GM23248 (cell line): ENCODE results near the gene AKR1C1.
"Not testable (repeated sequence)": the region's sequence is repeated elsewhere in the genome, so short reads cannot be mapped to it uniquely, and the experiment has no call there.

ENCODE experiments used
- EZH2 ChIP-seq: fragments of 200-600 bp; sonication (generic); IDR thresholded peaks from 2 replicates; pipeline ENCODE4 v1.6.1; 2018; ENCODE audit warnings: antibody characterized with exemption, mild to moderate bottlenecking; ENCODE audit not compliant: insufficient read depth, poor library complexity, severe bottlenecking
- EZH2phosphoT487 ChIP-seq: fragments of 200-600 bp; sonication (generic); IDR thresholded peaks from 2 replicates; pipeline ENCODE4 v1.6.1; 2018; ENCODE audit warnings: antibody characterized with exemption, moderate library complexity, mild to moderate bottlenecking, low read depth; ENCODE audit not compliant: insufficient read depth

DNA sequence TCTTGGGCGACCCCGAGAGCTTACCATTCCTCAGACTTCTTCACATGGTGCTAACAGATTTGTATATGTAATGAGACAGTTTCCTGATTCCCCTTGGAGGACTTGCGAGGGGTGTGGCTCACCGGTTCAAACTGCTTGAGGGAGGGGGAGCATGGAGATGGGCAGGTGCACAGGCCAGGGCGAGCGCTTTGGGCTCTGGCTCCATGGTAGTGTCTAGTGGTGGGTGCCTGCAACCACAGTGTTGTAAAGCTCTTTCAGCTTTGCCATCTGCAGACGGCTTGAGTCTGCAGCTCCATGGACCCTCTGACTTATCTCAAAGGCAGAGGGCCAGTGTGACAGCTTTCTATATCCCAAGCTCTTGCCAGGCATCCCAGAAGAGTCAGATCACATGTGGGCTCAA lies 7.1 kb upstream of the AKR1C1 start:
- not testable (repeated sequence) for TF ChIP-seq EZH2, EZH2phosphoT487
